ENCODE data around the gene MTCL1.

GRCh38 chr18:8711736-8712135 is 6.4 kb downstream of the MTCL1 start:
- TF ChIP-seq CTCF (IDR thresholded peaks at IDR 0.05 in 2 of 3, conservative IDR thresholded peaks at IDR 0.05 in 1 of 3; ENCODE audit: control insufficient read depth in 2 of 3, extremely low read depth in 1 of 3, insufficient read depth in 1 of 3, low read depth in 3 of 3, low read length in 3 of 3) (no peak), MAX (IDR thresholded peaks at IDR 0.05; ENCODE audit: low read depth, low read length) (no peak), TCF7 (IDR thresholded peaks at IDR 0.05; ENCODE audit: borderline replicate concordance) (no peak), CEBPZ (IDR thresholded peaks at IDR 0.05; ENCODE audit: low read depth, low read length) (no peak), RAD21 (IDR thresholded peaks at IDR 0.05; ENCODE audit: insufficient read depth, low read depth, low read length) (no peak)

Data from GM12878 (cell line).